Suppressor macrophage treated with lipopolysaccharide for 1 hour (primary cell): ENCODE data around the gene MARCO.
A peak's percentile ranks its signal among the peaks of the same experiment; 100 is the strongest.

Experiments
- DNase-seq, 3 donors: peaks; one replicate each; pipeline ENCODE4 v3.0.0-alpha.2; 2020 to 2022

Gene MARCO

GRCh38 chr2:118932949-118933348 lies 9.0 kb upstream of the MARCO start:
- DNase-seq, result no peak

- DNase-seq, result peak; percentile 72 to 92 (median 86)
These were observed 5.7 kb upstream of the MARCO start for GRCh38 chr2:118936306-118936705.

GRCh38 chr2:118936936-118937335 lies 5.1 kb upstream of the MARCO start:
- peak; percentile 77 to 89 (median 81) for DNase-seq

GRCh38 chr2:118937817-118938216 lies 4.2 kb upstream of the MARCO start:
- no peak for DNase-seq

- peak; percentile 52 to 91 (median 72) for DNase-seq
These were observed 2.0 kb upstream of the MARCO start for GRCh38 chr2:118939994-118940393.

- peak; percentile 89 to 94 (median 89) for DNase-seq
These were observed 1.4 kb upstream of the MARCO start for GRCh38 chr2:118940486-118941120.

GRCh38 chr2:118943286-118943685 lies 1.3 kb downstream of the MARCO start:
- DNase-seq, result no peak

- DNase-seq, result peak in 2 of 3 donors; percentile 60 to 61
These were observed 3.9 kb downstream of the MARCO start for GRCh38 chr2:118945881-118946280.

GRCh38 chr2:118948266-118948665 lies 6.3 kb downstream of the MARCO start:
- peak; percentile 29 to 56 (median 41) for DNase-seq

- peak; percentile 88 to 94 (median 91) for DNase-seq
These were observed 12.5 kb downstream of the MARCO start for GRCh38 chr2:118954297-118955060.

- no peak for DNase-seq
These were observed 23.7 kb downstream of the MARCO start for GRCh38 chr2:118965737-118966136.

- no peak for DNase-seq
These were observed 25.3 kb downstream of the MARCO start for GRCh38 chr2:118967124-118967880.

- DNase-seq, result peak; percentile 70 to 88 (median 79)
These were observed 26.0 kb downstream of the MARCO start for GRCh38 chr2:118968042-118968441.

GRCh38 chr2:118968961-118969733 lies 27.2 kb downstream of the MARCO start:
- DNase-seq, result peak; percentile 68 to 83 (median 75)

GRCh38 chr2:118969734-118970395 lies 27.9 kb downstream of the MARCO start:
- no peak for DNase-seq

- peak; percentile 83 to 87 (median 87) for DNase-seq
These were observed 28.6 kb downstream of the MARCO start for GRCh38 chr2:118970396-118971135.

- DNase-seq, result no peak
These were observed 29.5 kb downstream of the MARCO start for GRCh38 chr2:118971245-118972122.

- DNase-seq, result peak; percentile 89 to 93 (median 91)
These were observed 31.6 kb downstream of the MARCO start for GRCh38 chr2:118973542-118973951.

GRCh38 chr2:118974103-118974993 lies 32.4 kb downstream of the MARCO start:
- peak; percentile 92 to 98 (median 97) for DNase-seq
